HepG2 (cell line): ENCODE results near the gene SERTAD2. TPM values are rescaled to one million over a fixed set of nuclear protein-coding genes. Genes with fewer than 3 reads are reported as not detected.

ENCODE experiments used
- ATAC-seq: fragments of 200-7000 bp; cut with Tn5 transposase; 3 replicates; pipeline ENCODE4 v1.9.1; 2020; ENCODE audit warnings: mild to moderate bottlenecking, moderate library complexity
- BruUV-seq: library from RNA; stranded (reverse); fragments of 400-500 nt; replicated peaks from 2 replicates; lab custom pipeline; 2021; lab: Mats Ljungman, UMichigan
- CTCF ChIA-PET: fragments of 300-600 bp; formaldehyde crosslinking; extraction: SDS; loops from one replicate; lab custom pipeline; 2021; ENCODE audit warnings: low total read pairs, inconsistent platforms, low intra/inter-chr PET ratio; lab: Yijun Ruan, JAX
- POLR2A ChIA-PET: fragments of 350-600 bp; sonication (Branson Sonifier 250); formaldehyde crosslinking; loops from one replicate; lab custom pipeline; 2020; ENCODE audit warnings: antibody characterized with exemption, inconsistent platforms; lab: Yijun Ruan, JAX
- DNase-seq: peaks from one replicate; pipeline ENCODE4 v3.0.0-alpha.2; 2015; ENCODE audit warnings: low spot score
- FAIRE-seq: peaks from 3 replicates; lab custom pipeline; 2011; peaks lifted over from hg19 to GRCh38; lab: Jason Lieb, UNC
- H2AFZ ChIP-seq: one replicate; pipeline ENCODE4 v1.6.1; 2011; ENCODE audit warnings: low read length, inconsistent platforms
- H3K27ac ChIP-seq: fragments of 300-600 bp; 3 replicates; pipeline ENCODE4 v1.8.0; 2011; ENCODE audit warnings: mixed run types, mild to moderate bottlenecking, mixed read lengths, low read length, inconsistent platforms; ENCODE audit not compliant: insufficient read depth; ENCODE audit errors: extremely low read length
- H3K27me3 ChIP-seq, 2 experiments: fragments of 200-600 bp in 1 of 2; 2 replicates in 1 of 2; 3 replicates in 1 of 2; pipeline versions ENCODE4 v1.6.0 to v1.8.0; 2011; ENCODE audit warnings: low read length in 2 of 2, mild to moderate bottlenecking in 2 of 2, moderate library complexity in 2 of 2, inconsistent platforms in 1 of 2; ENCODE audit not compliant: insufficient read depth in 2 of 2, control insufficient read depth in 1 of 2
- H3K36me3 ChIP-seq, 2 experiments: fragments of 200-600 bp in 1 of 2; replicated peaks in 1 of 2; 2 replicates in 1 of 2; 3 replicates in 1 of 2; pipeline versions ENCODE4 v1.5.1 to v1.8.0; 2011; ENCODE audit warnings: low read length in 2 of 2, inconsistent platforms in 1 of 2; ENCODE audit not compliant: insufficient read depth in 2 of 2, control insufficient read depth in 1 of 2
- H3K4me1 ChIP-seq: 2 replicates; pipeline ENCODE4 v1.5.1; 2012; ENCODE audit warnings: low read length, inconsistent platforms; ENCODE audit not compliant: insufficient read depth
- H3K4me2 ChIP-seq: 2 replicates; pipeline ENCODE4 v1.6.0; 2011; ENCODE audit warnings: low read depth, low read length, inconsistent platforms
- H3K4me3 ChIP-seq, 3 experiments: fragments of 200-600 bp in 1 of 3; sonication (generic), shearing (Covaris generic) in 1 of 3; replicated peaks in 1 of 3; 2 replicates each; pipeline ENCODE4 v1.5.1; 2011 to 2016; ENCODE audit warnings: low read length in 3 of 3, inconsistent platforms in 2 of 3, low read depth in 2 of 3, mild to moderate bottlenecking in 2 of 3, control low read depth in 1 of 3, mixed read lengths in 1 of 3; ENCODE audit not compliant: insufficient read depth in 1 of 3
- H3K79me2 ChIP-seq: one replicate; pipeline ENCODE4 v1.6.1; 2011; ENCODE audit warnings: low read length, inconsistent platforms; ENCODE audit not compliant: insufficient read depth
- H3K9ac ChIP-seq: 2 replicates; pipeline ENCODE4 v1.6.0; 2011; ENCODE audit warnings: mild to moderate bottlenecking, low read depth, low read length, inconsistent platforms; ENCODE audit not compliant: insufficient read depth
- H3K9me3 ChIP-seq: 2 replicates; pipeline ENCODE4 v1.5.1; 2012; ENCODE audit warnings: mild to moderate bottlenecking, low read length
- H4K20me1 ChIP-seq: 2 replicates; pipeline ENCODE4 v1.6.0; 2011; ENCODE audit warnings: inconsistent platforms, mild to moderate bottlenecking, low read length, moderate library complexity; ENCODE audit not compliant: insufficient read depth
- CBX5 ChIP-seq: sonication (generic); formaldehyde crosslinking; IDR thresholded peaks from 2 replicates; pipeline ENCODE4 v1.4.0; 2020; ENCODE audit warnings: missing genetic modification reagents, borderline replicate concordance
- CREM ChIP-seq, 2 experiments: sonication (generic) in 1 of 2; formaldehyde crosslinking in 1 of 2; IDR thresholded peaks; 2 replicates each; pipeline versions ENCODE4 v1.4.0 to v1.6.1; 2016 to 2020; ENCODE audit warnings: antibody characterized with exemption in 1 of 2, mild to moderate bottlenecking in 1 of 2, missing genetic modification reagents in 1 of 2
- DZIP1 ChIP-seq: sonication (generic); formaldehyde crosslinking; IDR thresholded peaks from 2 replicates; pipeline ENCODE4 v1.5.0; 2020; ENCODE audit warnings: mild to moderate bottlenecking, missing genetic modification reagents
- FOXM1 ChIP-seq: sonication (generic); formaldehyde crosslinking; IDR thresholded peaks from 2 replicates; pipeline ENCODE4 v1.5.0; 2020; ENCODE audit warnings: missing genetic modification reagents
- NFIC ChIP-seq: IDR thresholded peaks from 2 replicates; pipeline ENCODE4 v1.6.1; 2012; ENCODE audit warnings: mild to moderate bottlenecking, low read length, inconsistent platforms
- RBFOX2 ChIP-seq: fragments of 200-400 bp; formaldehyde crosslinking; IDR thresholded peaks from 2 replicates; pipeline ENCODE4 v1.6.1; 2017; ENCODE audit warnings: low read depth, mild to moderate bottlenecking, low read length
- REL ChIP-seq: sonication (generic); formaldehyde crosslinking; conservative IDR thresholded peaks from 2 replicates; pipeline ENCODE4 v1.8.0; 2022; ENCODE audit warnings: mild to moderate bottlenecking, missing genetic modification reagents, moderate library complexity
- RFX5 ChIP-seq: IDR thresholded peaks from 2 replicates; pipeline ENCODE4 v1.6.1; 2011; ENCODE audit warnings: low read depth, low read length, improper control_type of control experiment
- SCMH1 ChIP-seq: sonication (generic); formaldehyde crosslinking; IDR thresholded peaks from 2 replicates; pipeline ENCODE4 v1.9.0; 2021; ENCODE audit warnings: missing genetic modification reagents, mild to moderate bottlenecking, borderline replicate concordance
- SP140L ChIP-seq: sonication (generic); formaldehyde crosslinking; IDR thresholded peaks from 2 replicates; pipeline ENCODE4 v1.4.0; 2020; ENCODE audit warnings: missing genetic modification reagents, borderline replicate concordance
- THAP8 ChIP-seq: sonication (generic); formaldehyde crosslinking; IDR thresholded peaks from 2 replicates; pipeline ENCODE4 v1.5.1; 2020; ENCODE audit warnings: missing genetic modification reagents, mild to moderate bottlenecking, borderline replicate concordance
- ZNF143 ChIP-seq: sonication (generic); formaldehyde crosslinking; IDR thresholded peaks from 2 replicates; pipeline ENCODE4 v1.4.0; 2020; ENCODE audit warnings: missing genetic modification reagents
- ZNF234 ChIP-seq: sonication (generic); formaldehyde crosslinking; conservative IDR thresholded peaks from 2 replicates; pipeline ENCODE4 v1.5.1; 2020; ENCODE audit warnings: mild to moderate bottlenecking, missing genetic modification reagents
- ZNF275 ChIP-seq: sonication (generic); formaldehyde crosslinking; IDR thresholded peaks from 2 replicates; pipeline ENCODE4 v1.8.0; 2022; ENCODE audit warnings: missing genetic modification reagents, mild to moderate bottlenecking, inconsistent platforms, borderline replicate concordance
- ZNF460 ChIP-seq: sonication (generic); formaldehyde crosslinking; IDR thresholded peaks from 2 replicates; pipeline ENCODE4 v1.5.1; 2020; ENCODE audit warnings: missing genetic modification reagents, mild to moderate bottlenecking, borderline replicate concordance
- ZNF672 ChIP-seq: sonication (generic); formaldehyde crosslinking; IDR thresholded peaks from 2 replicates; pipeline ENCODE4 v1.8.1; 2022; ENCODE audit warnings: missing genetic modification reagents
- WGBS: methylation state at CpG from one replicate; pipeline ENCODE4 v1.1.6; 2017; ENCODE audit warnings: low lambda C conversion rate; 5-methylcytosine and 5-hydroxymethylcytosine counted together
- in situ Hi-C: cut with HindIII; loops from 2 replicates; pipeline ENCODE4 v1.10.0; 2017; ENCODE audit warnings: low pct_unique_long_range_greater_than_20kb; ENCODE audit not compliant: extremely low pct_ligation_motif_present
- intact Hi-C: fragments of 100-400 bp; cut with micrococcal nuclease; formaldehyde crosslinking; loops from one replicate; pipeline ENCODE4 v1.10.0; 2022; ENCODE audit not compliant: unreplicated experiment
- polyA plus RNA-seq, 8 experiments: library from polyadenylated mRNA; depleted of rRNA in 3 of 8; stranded (reverse) in 7 of 8; unstranded in 1 of 8; fragments of >200 nt; fragmentation: Illumina TruSeq in 4 of 8; extraction: Trizol in 4 of 8; gene quantifications; 2 replicates each; pipeline versions ENCODE4 v1.2.1 to v1.2.3, GENCODE V29; 2011 to 2016; ENCODE audit warnings: low read depth in 4 of 8, missing spikeins in 1 of 8, mixed read lengths in 1 of 8; ENCODE audit not compliant: insufficient read depth in 1 of 8
- total RNA-seq, 5 experiments: library from RNA; depleted of rRNA; stranded (reverse); fragments of >200 nt; fragmentation: Illumina TruSeq; extraction: Trizol; gene quantifications; 2 replicates each; pipeline ENCODE4 v1.2.3, GENCODE V29; 2016; ENCODE audit warnings: low read depth in 1 of 5
- TF ChIP-seq, protein P1 (sequence below): sonication (generic); formaldehyde crosslinking; IDR thresholded peaks from 2 replicates; pipeline ENCODE4 v1.5.0; 2020; ENCODE audit warnings: missing genetic modification reagents
- TF ChIP-seq, protein P2 (sequence below): sonication (generic); formaldehyde crosslinking; IDR thresholded peaks from 2 replicates; pipeline ENCODE4 v1.5.0; 2020; ENCODE audit warnings: missing genetic modification reagents

The SERTAD2 gene
- total and polyA plus RNA-seq, 2 of the 13 experiments (the other 11 are each of a cell fraction or from before 2014, with no cell fraction given) = 6.7 to 22.6 TPM

DNA sequence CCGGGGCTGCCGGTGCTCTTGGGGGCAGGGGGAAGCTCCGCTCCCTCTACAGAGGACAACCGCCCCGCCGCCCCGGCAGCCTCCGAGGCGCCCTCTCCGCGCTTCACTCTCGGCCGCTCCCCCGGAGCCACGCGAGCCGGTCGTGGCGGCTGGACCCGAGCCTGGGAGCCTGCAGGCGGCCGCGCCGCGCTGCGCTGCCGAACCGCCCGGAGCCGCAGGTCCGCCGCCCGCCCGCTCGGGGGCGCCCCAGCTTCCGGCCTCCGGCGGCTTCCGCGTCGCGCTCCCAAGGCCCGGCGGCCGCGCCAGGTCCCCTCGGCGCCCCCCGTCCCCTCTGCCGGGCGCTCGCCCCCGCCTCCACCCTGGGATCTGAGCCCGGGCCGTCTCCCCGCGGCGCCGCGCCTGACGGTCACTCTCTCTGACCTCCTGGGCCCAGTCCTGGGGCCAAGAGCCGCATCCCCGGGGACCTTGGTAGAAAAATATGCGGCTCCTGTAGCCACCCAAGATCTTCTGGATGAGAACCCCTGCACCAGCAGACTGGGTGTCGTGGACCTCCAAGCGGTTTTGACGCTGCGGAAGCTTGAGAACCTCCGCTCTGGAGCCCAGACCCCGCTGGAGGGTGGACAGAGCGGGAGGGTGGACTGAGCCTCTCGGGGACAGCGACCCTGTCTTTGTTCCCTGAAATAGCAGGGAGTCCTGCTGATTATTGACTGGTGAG is 44.3 kb downstream of the SERTAD2 start:
- peak overlapping the region; percentile 64 for H3K4me2 ChIP-seq
- DNase-seq = no peak
- in situ Hi-C loops = loop anchor here (25.0 kb wide), 1 partner anchor 953 kb away; no protein-coding TSS in a partner anchor
- TF ChIP-seq FOXM1 (CRISPR knock-in tag) (no peak), CBX5 (CRISPR knock-in tag) (no peak), ZNF234 (no peak), CREM (IDR thresholded peaks at IDR 0.05) (no peak), CREM (CRISPR knock-in tag; IDR thresholded peaks at IDR 0.05) (no peak), THAP8 (CRISPR knock-in tag) (no peak), RBFOX2 (peak; percentile 71), SCMH1 (no peak), DZIP1 (no peak), SP140L (CRISPR knock-in tag) (no peak), ZNF672 (CRISPR knock-in tag) (no peak), REL (no peak), RFX5 (no peak), ZNF460 (no peak), ZNF143 (CRISPR knock-in tag) (no peak), NFIC (no peak), ZNF275 (no peak)
- TF ChIP-seq, protein P1, sequence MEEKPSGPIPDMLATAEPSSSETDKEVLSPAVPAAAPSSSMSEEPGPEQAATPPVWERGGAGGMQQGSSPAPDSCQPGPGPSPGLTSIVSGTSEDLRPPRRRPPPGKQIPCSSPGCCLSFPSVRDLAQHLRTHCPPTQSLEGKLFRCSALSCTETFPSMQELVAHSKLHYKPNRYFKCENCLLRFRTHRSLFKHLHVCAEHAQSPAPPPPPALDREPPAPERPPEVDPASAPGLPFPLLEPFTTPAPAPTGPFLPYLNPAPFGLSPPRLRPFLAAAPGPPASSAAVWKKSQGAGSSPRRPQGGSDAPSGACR (CRISPR knock-in tag) = no peak
- TF ChIP-seq, protein P2, sequence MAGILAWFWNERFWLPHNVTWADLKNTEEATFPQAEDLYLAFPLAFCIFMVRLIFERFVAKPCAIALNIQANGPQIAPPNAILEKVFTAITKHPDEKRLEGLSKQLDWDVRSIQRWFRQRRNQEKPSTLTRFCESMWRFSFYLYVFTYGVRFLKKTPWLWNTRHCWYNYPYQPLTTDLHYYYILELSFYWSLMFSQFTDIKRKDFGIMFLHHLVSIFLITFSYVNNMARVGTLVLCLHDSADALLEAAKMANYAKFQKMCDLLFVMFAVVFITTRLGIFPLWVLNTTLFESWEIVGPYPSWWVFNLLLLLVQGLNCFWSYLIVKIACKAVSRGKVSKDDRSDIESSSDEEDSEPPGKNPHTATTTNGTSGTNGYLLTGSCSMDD (CRISPR knock-in tag) = no peak

More for the DNA sequence above, 44.3 kb downstream of the SERTAD2 start:
- H3K9ac ChIP-seq = peak overlapping the region; percentile 65
- intact Hi-C loops = loop anchor here (5.0 kb wide), 1 partner anchor 38 kb away; no protein-coding TSS in a partner anchor
- H3K4me3 ChIP-seq = peak overlapping the region; percentile 51 to 68 (median 58); a peak in 5 of 6 replicates
- H2AFZ ChIP-seq = peak overlapping the region; percentile 10
- FAIRE-seq (no peak), ATAC-seq (peak; percentile 34)
- ChIA-PET POLR2A (interaction anchor here (1.0 to 3.2 kb wide), 2 partner anchors 45 to 142 kb away, joined by 3 to 19 read pairs; partner anchors contain the start of gene SERTAD2), CTCF (no interaction called here)
- H3K27me3 ChIP-seq = no peaks in the 10 kb centered on the region
- no TSS peak for BruUV-seq
- H3K79me2 ChIP-seq = no peaks in the 10 kb centered on the region
- 53% methylated on average over 56 of the region's 74 CpGs for WGBS
- H3K4me1 ChIP-seq = peaks cover 28% of the 10 kb centered on the region
- H4K20me1 ChIP-seq = no peaks in the 10 kb centered on the region
- no peak overlapping the region for H3K27ac ChIP-seq
- H3K36me3 ChIP-seq = no peaks in the 10 kb centered on the region
- no peaks in the 10 kb centered on the region; the same call in 1 of the 2 replicates for H3K9me3 ChIP-seq
